K562 (cell line): ENCODE data around the gene CHCHD5. TPM values are rescaled to one million over a fixed set of nuclear protein-coding genes. Genes with fewer than 3 reads are reported as not detected.

Experiments
- ATAC-seq: fragments of 200-7000 bp; cut with Tn5 transposase; 3 replicates; pipeline ENCODE4 v1.9.1; 2020; ENCODE audit warnings: moderate library complexity
- BruUV-seq: library from RNA; stranded (reverse); fragments of 400-500 nt; replicated peaks from 2 replicates; lab custom pipeline; 2021; lab: Mats Ljungman, UMichigan
- CTCF ChIA-PET: fragments of 300-600 bp; formaldehyde crosslinking; extraction: SDS; loops from one replicate; lab custom pipeline; 2021; ENCODE audit warnings: low intra/inter-chr PET ratio; lab: Yijun Ruan, JAX
- POLR2A ChIA-PET: fragments of 300-600, 350-650 bp; sonication (Branson Sonifier 250); formaldehyde crosslinking; extraction: SDS; loops from one replicate; lab custom pipeline; 2021; ENCODE audit warnings: antibody characterized with exemption, inconsistent platforms; lab: Yijun Ruan, JAX
- DNase-seq, 4 experiments: peaks; one replicate each; pipeline versions ENCODE4 v3.0.0 to v3.0.0-alpha.2; 2011 to 2018; ENCODE audit warnings: low spot score in 3 of 4, mixed read lengths in 3 of 4; ENCODE audit errors: extremely low read depth in 1 of 4
- FAIRE-seq: peaks from 2 replicates; lab custom pipeline; 2011; peaks lifted over from hg19 to GRCh38; lab: Jason Lieb, UNC
- H2AFZ ChIP-seq: 2 replicates; pipeline ENCODE4 v1.6.0; 2011; ENCODE audit warnings: low read depth, low read length, control low read depth, inconsistent platforms
- H3K27ac ChIP-seq: fragments of 200-600 bp; 3 replicates; pipeline ENCODE4 v1.8.0; 2011; ENCODE audit warnings: low read depth, mild to moderate bottlenecking, control low read depth, inconsistent platforms, low read length, moderate library complexity, mixed read lengths; ENCODE audit errors: extremely low read depth
- H3K27me3 ChIP-seq, 2 experiments: fragments of 300-600 bp in 1 of 2; 2 replicates in 1 of 2; 3 replicates in 1 of 2; pipeline versions ENCODE4 v1.6.0 to v1.8.0; 2011; ENCODE audit warnings: inconsistent platforms in 2 of 2, low read length in 2 of 2, mild to moderate bottlenecking in 1 of 2, mixed read lengths in 1 of 2, moderate library complexity in 1 of 2; ENCODE audit not compliant: control insufficient read depth in 2 of 2, insufficient read depth in 2 of 2
- H3K36me3 ChIP-seq: fragments of 300-600 bp; 3 replicates; pipeline ENCODE4 v1.8.0; 2011; ENCODE audit warnings: mild to moderate bottlenecking, low read length, inconsistent platforms; ENCODE audit not compliant: control insufficient read depth, insufficient read depth
- H3K4me1 ChIP-seq, 2 experiments: fragments of 200-600 bp in 1 of 2; replicated peaks in 1 of 2; 2 replicates in 1 of 2; 3 replicates in 1 of 2; pipeline versions ENCODE4 v1.5.1 to v1.8.0; 2011; ENCODE audit warnings: inconsistent platforms in 2 of 2, low read length in 2 of 2, mild to moderate bottlenecking in 1 of 2, mixed read lengths in 1 of 2, moderate library complexity in 1 of 2; ENCODE audit not compliant: control insufficient read depth in 2 of 2, insufficient read depth in 2 of 2
- H3K4me2 ChIP-seq: 2 replicates; pipeline ENCODE4 v1.6.1; 2011; ENCODE audit warnings: low read length, control low read depth, inconsistent platforms, mixed read lengths; ENCODE audit not compliant: insufficient read depth
- H3K4me3 ChIP-seq: fragments of 200-600 bp; sonication (generic), shearing (Covaris generic); 2 replicates; pipeline ENCODE4 v1.5.1; 2016; ENCODE audit warnings: control low read depth, inconsistent platforms
- H3K79me2 ChIP-seq: fragments of 200-600 bp; 3 replicates; pipeline ENCODE4 v1.8.0; 2011; ENCODE audit warnings: low read length, inconsistent platforms; ENCODE audit not compliant: control insufficient read depth, insufficient read depth
- H3K9ac ChIP-seq, 2 experiments: 2 replicates each; pipeline versions ENCODE4 v1.6.0 to v1.6.1; 2011; ENCODE audit warnings: low read depth in 2 of 2, low read length in 2 of 2, control low read depth in 1 of 2, inconsistent platforms in 1 of 2, mild to moderate bottlenecking in 1 of 2, mixed read lengths in 1 of 2; ENCODE audit not compliant: insufficient read depth in 1 of 2
- H3K9me1 ChIP-seq: one replicate; pipeline ENCODE4 v1.6.0; 2011; ENCODE audit warnings: inconsistent platforms, mild to moderate bottlenecking, low read length, moderate library complexity; ENCODE audit not compliant: control insufficient read depth, insufficient read depth
- H3K9me3 ChIP-seq: replicated peaks from 2 replicates; pipeline ENCODE4 v1.5.1; 2011; ENCODE audit warnings: low read depth, low read length, inconsistent platforms; ENCODE audit not compliant: control insufficient read depth, insufficient read depth
- H4K20me1 ChIP-seq: replicated peaks from 2 replicates; pipeline ENCODE4 v1.6.1; 2011; ENCODE audit warnings: low read length, inconsistent platforms, mixed read lengths; ENCODE audit not compliant: control insufficient read depth, insufficient read depth
- CREB1 ChIP-seq, 2 experiments: sonication (generic) in 1 of 2; formaldehyde crosslinking in 1 of 2; IDR thresholded peaks; 2 replicates each; pipeline versions ENCODE4 v1.6.1 to v1.8.0; 2012 to 2022; ENCODE audit warnings: inconsistent platforms in 1 of 2, mild to moderate bottlenecking in 1 of 2, missing genetic modification reagents in 1 of 2, moderate library complexity in 1 of 2
- ESRRB ChIP-seq: fragments of 250-450 bp; sonication (Bioruptor Pico); IDR thresholded peaks from 2 replicates; pipeline ENCODE4 v1.5.0; 2020; ENCODE audit warnings: mild to moderate bottlenecking, moderate library complexity, borderline replicate concordance
- FOXO4 ChIP-seq: fragments of 450-650 bp; formaldehyde crosslinking; IDR thresholded peaks from 2 replicates; pipeline ENCODE4 v1.4.0; 2020; ENCODE audit warnings: mild to moderate bottlenecking, moderate library complexity
- HCFC1 ChIP-seq: IDR thresholded peaks from 2 replicates; pipeline ENCODE4 v1.6.1; 2012; ENCODE audit warnings: low read depth, low read length, improper control_type of control experiment
- HDAC1 ChIP-seq, 2 experiments: fragments of 450-650 bp; IDR thresholded peaks; 2 replicates each; pipeline ENCODE4 v1.6.1; 2016 to 2017; ENCODE audit warnings: inconsistent platforms in 1 of 2, mild to moderate bottlenecking in 1 of 2, moderate library complexity in 1 of 2
- IRF2 ChIP-seq: sonication (generic); formaldehyde crosslinking; IDR thresholded peaks from 2 replicates; pipeline ENCODE4 v1.8.1; 2022; ENCODE audit warnings: mild to moderate bottlenecking, missing genetic modification reagents
- KDM1A ChIP-seq, 2 experiments: fragments of 450-650 bp; IDR thresholded peaks; 2 replicates each; pipeline ENCODE4 v1.6.1; 2016; ENCODE audit warnings: mild to moderate bottlenecking in 2 of 2
- SIN3B ChIP-seq: fragments of 450-650 bp; IDR thresholded peaks from 2 replicates; pipeline ENCODE4 v1.6.1; 2017; ENCODE audit warnings: low read depth, mild to moderate bottlenecking, moderate library complexity
- THRAP3 ChIP-seq: fragments of 450-650 bp; IDR thresholded peaks from 2 replicates; pipeline ENCODE4 v1.6.1; 2016; ENCODE audit warnings: mild to moderate bottlenecking, inconsistent platforms, borderline replicate concordance
- ZC3H11A ChIP-seq: IDR thresholded peaks from 2 replicates; pipeline ENCODE4 v1.6.1; 2012; ENCODE audit warnings: low read depth, low read length, improper control_type of control experiment
- ZZZ3 ChIP-seq: fragments of 450-650 bp; IDR thresholded peaks from 2 replicates; pipeline ENCODE4 v1.6.1; 2016; ENCODE audit warnings: antibody characterized with exemption, mild to moderate bottlenecking, moderate library complexity
- WGBS: fragments of 100-300 bp; shearing (Covaris generic); methylation state at CpG from one replicate; pipeline ENCODE4 v1.1.6; 2016; ENCODE audit warnings: low coverage, mixed read lengths; ENCODE audit not compliant: insufficient coverage; ENCODE audit errors: missing lambda C conversion rate; 5-methylcytosine and 5-hydroxymethylcytosine counted together
- in situ Hi-C: fragments of 300-500 bp; cut with MboI; formaldehyde crosslinking; loops from 4 replicates; pipeline ENCODE4 v1.15.0; 2018; ENCODE audit warnings: inconsistent platforms, mixed read lengths
- intact Hi-C: fragments of 100-400 bp; cut with micrococcal nuclease; formaldehyde crosslinking; loops from 2 replicates; pipeline ENCODE4 v1.14.2; 2022
- polyA plus RNA-seq, 8 experiments: library from polyadenylated mRNA; depleted of rRNA in 4 of 8; stranded (reverse) in 5 of 8; unstranded in 3 of 8; fragments of >200 nt; fragmentation: Nextera tagmentation in 2 of 8; fragmentation: Illumina TruSeq in 1 of 8; extraction: Ambion mirVana in 2 of 8; extraction: Trizol in 1 of 8; gene quantifications; 2 replicates each; pipeline versions ENCODE4 v1.2.1 to v1.2.3, GENCODE V29; 2011 to 2014; ENCODE audit warnings: inconsistent platforms in 1 of 8, missing spikeins in 1 of 8
- total RNA-seq, 7 experiments: library from RNA; depleted of rRNA in 6 of 7; stranded (reverse); fragments of >200 nt in 6 of 7; fragmentation: Illumina TruSeq in 2 of 7; extraction: Trizol in 2 of 7; gene quantifications; 2 replicates each; pipeline versions ENCODE4 v1.2.1 to v1.2.3, GENCODE V29; 2011 to 2021; ENCODE audit warnings: low replicate concordance in 1 of 7

Gene CHCHD5
- total and polyA plus RNA-seq, 9 of the 15 experiments (the other 6 are each of a cell fraction or from before 2014, with no cell fraction given) = 7.4 to 79.3 (median 33.4) TPM

GRCh38 chr2:112542984-112543661 is 41.3 kb upstream of the CHCHD5 start (continued):
- TF ChIP-seq IRF2 (CRISPR knock-in tag) (no peak), ESRRB (CRISPR knock-in tag) (no peak), HDAC1 (IDR thresholded peaks at IDR 0.05) (peak in 1 of 2 experiments; percentile 22; a peak in 2 of 4 replicates), HCFC1 (0 out of 2 replicates have a peak, but pooled peaks have one; percentile 13), KDM1A (IDR thresholded peaks at IDR 0.05) (peak; percentile 52 to 68; a peak in 3 of 4 replicates), ZC3H11A (no peak), SIN3B (no peak), THRAP3 (no peak), FOXO4 (CRISPR knock-in tag) (no peak)

GRCh38 chr2:112547333-112547732 is 37.1 kb upstream of the CHCHD5 start:
- peaks cover 75% of the 10 kb centered on the region for H3K36me3 ChIP-seq
- H3K4me1 ChIP-seq = peaks cover 5 to 9% of the 10 kb centered on the region in 2 experiments; a peak in 4 of 5 replicates
- no peak overlapping the region for H3K4me2 ChIP-seq
- TF ChIP-seq CREB1 (IDR thresholded peaks at IDR 0.05) (no peak), CREB1 (CRISPR knock-in tag; IDR thresholded peaks at IDR 0.05) (no peak), ZZZ3 (no peak)
- TF ChIP-seq, all 486 proteins: peak for 0
- 85% methylated on average over 4 of the region's 4 CpGs for WGBS
- in situ Hi-C loops = no loop called here
- no peaks in the 10 kb centered on the region for H3K27me3 ChIP-seq
- H3K9me1 ChIP-seq = no peaks in the 10 kb centered on the region
- intact Hi-C loops = no loop called here
- H4K20me1 ChIP-seq = no peaks in the 10 kb centered on the region; the same call in 1 of the 2 replicates
- no peak overlapping the region for H3K4me3 ChIP-seq
- no peak overlapping the region for H3K27ac ChIP-seq
- H3K79me2 ChIP-seq = peaks cover 55% of the 10 kb centered on the region
- no peak overlapping the region for H3K9ac ChIP-seq
- ATAC-seq (no peak), DNase-seq (no peak), FAIRE-seq (no peak)
- H3K9me3 ChIP-seq = no peaks in the 10 kb centered on the region
- POLR2A ChIA-PET = no interaction called here
- CTCF ChIA-PET = no interaction called here
- H2AFZ ChIP-seq = no peak overlapping the region
- no TSS peak for BruUV-seq
